ENCODE results near the gene MAG. TPM values are rescaled to one million over a fixed set of nuclear protein-coding genes. Genes with fewer than 3 reads are reported as not detected.
A peak's percentile ranks its signal among the peaks of the same experiment; 100 is the strongest.

The MAG gene
- total RNA-seq, 2 experiments from 2014 or later, result 0.11 to 0.39 TPM

DNA sequence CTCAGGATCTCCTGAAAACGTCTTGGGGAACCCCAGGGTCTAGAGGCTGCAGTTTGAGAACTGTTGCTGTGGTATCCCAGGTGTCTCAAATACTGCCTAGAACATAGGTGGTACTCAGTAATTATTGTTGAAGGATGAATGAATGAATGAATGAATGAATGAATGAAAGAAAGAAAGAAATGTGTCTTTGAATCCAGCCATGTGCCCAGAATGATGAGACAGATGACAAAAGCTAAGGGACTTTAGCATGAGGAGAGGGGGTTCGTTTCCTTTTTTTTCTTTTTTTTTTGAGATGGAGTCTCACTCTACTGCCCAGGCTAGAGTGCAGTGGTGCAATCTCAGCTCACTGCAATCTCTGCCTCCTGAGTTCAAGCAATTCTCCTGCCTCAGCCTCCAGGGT, 35.4 kb upstream of the MAG start:
- H3K27me3 Mint-ChIP-seq, result no peaks in the 10 kb centered on the region
- H3K9me3 Mint-ChIP-seq, result no peaks in the 10 kb centered on the region
- H3K4me1 Mint-ChIP-seq, result peaks cover 12% of the 10 kb centered on the region
- no peak overlapping the region for H3K27ac Mint-ChIP-seq
- no peak overlapping the region for H3K4me3 Mint-ChIP-seq
- POLR2A ChIA-PET, result no interaction called here
- DNase-seq, result no peak
- ATAC-seq (ENCODE audit: low read depth), result no peak
- H3K36me3 Mint-ChIP-seq, result peaks cover 13% of the 10 kb centered on the region

DNA sequence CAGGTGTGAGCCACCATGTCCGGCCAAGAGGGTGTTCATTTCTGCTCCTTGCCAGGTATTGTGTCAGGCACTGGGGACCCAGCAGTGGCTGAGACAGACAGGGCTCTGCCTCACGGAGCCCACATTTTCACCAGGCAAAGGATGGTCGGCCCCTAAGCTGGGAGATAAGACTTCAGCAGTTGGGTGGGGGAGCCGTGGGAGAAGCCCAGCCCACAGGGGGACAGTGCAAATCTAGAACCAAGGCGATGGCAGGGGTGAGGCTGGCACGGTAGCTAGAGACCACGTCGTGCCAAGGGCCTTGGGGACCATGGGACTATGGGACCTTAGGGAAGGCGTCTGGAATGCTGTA, 34.9 kb upstream of the MAG start:
- no peak for ATAC-seq (ENCODE audit: low read depth)
- DNase-seq, result peak; percentile 10
- no peak overlapping the region for H3K27ac Mint-ChIP-seq
- POLR2A ChIA-PET, result no interaction called here
- peaks cover 11% of the 10 kb centered on the region for H3K36me3 Mint-ChIP-seq
- H3K9me3 Mint-ChIP-seq, result no peaks in the 10 kb centered on the region
- H3K4me3 Mint-ChIP-seq, result no peak overlapping the region
- no peaks in the 10 kb centered on the region for H3K27me3 Mint-ChIP-seq
- peaks cover 12% of the 10 kb centered on the region for H3K4me1 Mint-ChIP-seq

DNA sequence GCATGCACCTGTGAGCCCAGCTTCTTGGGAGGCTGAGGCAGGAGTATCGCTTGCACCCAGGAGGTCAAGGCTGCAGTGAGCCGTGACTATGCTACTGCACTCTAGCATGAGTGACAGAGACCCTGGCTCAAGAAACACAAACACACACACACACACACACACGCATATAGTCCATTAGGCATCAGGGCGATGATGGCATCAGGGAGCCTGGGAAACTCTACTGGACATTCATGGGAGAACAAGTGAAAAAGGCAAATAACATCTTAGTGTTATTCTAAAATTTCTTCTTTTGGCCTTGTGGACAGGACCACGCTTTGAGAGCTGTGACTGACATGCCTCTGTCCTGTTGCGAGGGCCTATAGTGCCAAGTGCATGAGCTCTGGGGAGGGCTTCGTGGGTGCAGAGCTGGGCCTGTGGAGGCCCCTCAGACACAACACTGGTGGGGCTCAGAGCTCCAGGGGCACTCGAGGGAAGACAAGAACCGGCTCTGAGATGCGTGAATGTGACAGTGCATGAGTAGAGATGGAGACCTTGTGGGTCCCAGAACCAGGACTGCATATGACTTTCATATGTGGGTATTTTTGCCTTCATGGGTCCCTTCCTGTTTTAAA, 31.2 kb upstream of the MAG start:
- no peak overlapping the region for H3K27ac Mint-ChIP-seq

DNA sequence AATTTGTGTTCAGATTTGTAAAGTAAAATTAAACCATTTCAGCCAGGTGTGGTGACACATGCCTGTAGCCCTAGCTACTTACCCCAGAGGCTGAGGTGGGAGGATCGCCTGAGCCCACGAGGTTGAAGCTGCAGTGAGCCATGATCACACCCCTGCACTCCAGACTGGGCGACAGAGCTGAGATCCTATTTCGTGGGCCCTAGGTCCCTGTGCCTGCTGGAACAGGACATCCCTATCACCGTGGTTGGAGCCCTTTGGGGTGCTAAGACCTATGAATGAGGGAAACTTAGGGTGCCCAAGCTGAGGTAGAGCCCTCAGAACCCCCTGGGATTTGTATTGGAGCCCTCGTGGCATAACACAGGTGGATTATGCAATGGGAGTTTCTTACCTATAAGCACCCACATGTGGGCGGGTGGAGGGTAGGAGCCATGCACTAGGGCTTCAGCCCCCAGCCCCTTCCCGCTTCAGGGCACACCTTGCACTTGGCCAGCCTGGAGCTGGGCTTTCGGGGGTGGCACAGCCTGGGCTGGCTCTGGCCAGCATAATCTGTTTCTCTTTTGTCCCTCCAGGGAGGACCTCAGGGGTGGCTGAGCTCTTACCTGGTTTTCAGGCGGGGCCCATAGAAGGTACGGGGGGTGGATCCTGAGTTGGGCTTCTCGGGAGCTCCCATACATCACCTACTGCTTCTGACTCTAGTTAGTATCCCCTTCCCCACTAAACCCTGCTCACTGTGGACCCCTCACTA, 30.4 kb upstream of the MAG start:
- no peak overlapping the region for H3K27ac Mint-ChIP-seq
- H3K4me3 Mint-ChIP-seq, result no peak overlapping the region
- H3K36me3 Mint-ChIP-seq, result peaks cover 2% of the 10 kb centered on the region
- peak; percentile 24 for DNase-seq
- no peaks in the 10 kb centered on the region for H3K9me3 Mint-ChIP-seq
- no peak for ATAC-seq (ENCODE audit: low read depth)
- POLR2A ChIA-PET, result interaction anchor here (1.3 kb wide), 2 partner anchors 11 kb away, joined by 3 read pairs; no protein-coding TSS in a partner anchor
- peaks cover 21% of the 10 kb centered on the region for H3K4me1 Mint-ChIP-seq
- no peaks in the 10 kb centered on the region for H3K27me3 Mint-ChIP-seq

More for the DNA sequence above, 31.2 kb upstream of the MAG start:
- Mint-ChIP-seq H3K9me3 (no peaks in the 10 kb centered on the region), H3K27me3 (no peaks in the 10 kb centered on the region), H3K36me3 (no peaks in the 10 kb centered on the region), H3K4me3 (no peak overlapping the region), H3K4me1 (peaks cover 18% of the 10 kb centered on the region)
- ATAC-seq (ENCODE audit: low read depth), result no peak
- POLR2A ChIA-PET, result interaction anchor here (1.3 kb wide), 2 partner anchors 10 to 12 kb away, joined by 3 read pairs; no protein-coding TSS in a partner anchor
- DNase-seq, result peak; percentile 17

DNA sequence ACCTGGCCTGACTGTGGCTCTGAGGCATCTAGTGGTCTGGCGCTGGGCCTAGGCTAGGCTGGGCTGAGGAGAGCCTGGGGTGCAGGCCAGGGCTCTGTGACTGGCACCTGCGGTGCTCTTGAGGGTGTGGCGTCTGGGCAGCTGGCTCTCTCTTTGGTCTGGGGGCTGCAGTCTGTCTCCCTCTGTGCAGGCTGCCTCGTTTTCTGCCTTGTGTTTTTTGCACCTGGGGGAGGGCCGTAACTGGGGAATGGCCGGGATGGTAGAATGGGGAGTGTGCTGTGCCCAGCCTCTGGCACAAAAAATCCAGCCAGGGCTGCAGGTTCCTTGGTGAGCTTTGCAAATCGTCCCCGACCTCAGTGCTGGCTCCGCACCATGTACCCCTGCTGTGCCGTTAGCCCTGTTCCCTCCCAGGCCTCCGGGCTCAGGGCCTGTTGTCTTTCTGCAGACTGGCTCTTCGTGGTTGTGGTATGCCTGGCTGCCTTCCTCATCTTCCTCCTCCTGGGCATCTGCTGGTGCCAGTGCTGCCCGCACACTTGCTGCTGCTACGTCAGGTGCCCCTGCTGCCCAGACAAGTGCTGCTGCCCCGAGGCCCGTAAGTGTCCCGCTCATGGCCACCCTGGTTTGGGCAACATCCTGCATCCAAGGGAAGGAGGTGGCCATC, 29.7 kb upstream of the MAG start:
- DNase-seq, result peak; percentile 28
- POLR2A ChIA-PET, result no interaction called here
- H3K27ac Mint-ChIP-seq, result no peak overlapping the region

DNA sequence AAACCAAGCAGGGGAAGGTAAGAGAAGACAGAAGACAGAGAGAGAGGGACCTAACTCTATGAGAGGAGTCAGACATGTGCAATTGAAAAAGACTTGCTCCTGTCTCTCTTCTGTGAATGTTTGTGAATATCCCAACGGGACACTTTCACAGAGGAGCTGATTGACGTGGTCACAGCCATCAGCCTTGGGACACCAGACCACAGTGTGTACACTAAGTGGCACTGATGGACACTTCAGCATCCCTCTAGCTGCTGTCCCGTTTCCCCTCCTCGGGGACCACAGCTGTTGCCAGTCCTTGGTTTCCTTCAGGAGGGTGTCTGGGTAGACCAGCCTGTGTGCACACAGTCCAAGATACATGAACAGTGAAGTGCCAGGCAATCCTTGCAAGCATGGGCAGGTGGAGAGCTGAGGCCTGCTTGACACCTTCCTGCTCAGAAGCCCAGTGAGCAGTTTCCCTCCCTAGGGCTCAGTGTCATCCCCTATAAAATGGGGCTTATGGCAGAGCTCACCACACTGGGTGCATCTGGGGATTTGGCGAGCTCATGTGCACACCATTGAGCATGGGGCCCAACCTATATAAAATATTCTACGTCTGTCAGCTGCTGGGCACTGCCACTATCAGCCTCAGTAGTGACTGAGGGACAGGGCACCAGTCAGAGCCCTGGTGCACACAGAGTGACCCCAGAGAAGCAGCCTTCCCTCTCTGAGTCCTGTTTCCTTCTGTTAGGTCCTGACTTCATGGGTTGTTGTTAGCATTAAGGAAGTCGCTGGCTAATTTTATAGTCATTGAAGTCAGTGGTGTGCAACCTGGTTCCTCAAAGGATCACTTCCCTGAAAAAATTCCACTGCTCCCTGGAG, 27.5 kb upstream of the MAG start:
- Mint-ChIP-seq H3K4me3 (no peak overlapping the region), H3K36me3 (peaks cover 2% of the 10 kb centered on the region), H3K27ac (peak overlapping the region; percentile 5), H3K9me3 (no peaks in the 10 kb centered on the region), H3K27me3 (no peaks in the 10 kb centered on the region), H3K4me1 (peaks cover 9% of the 10 kb centered on the region)
- DNase-seq (peak; percentile 31), ATAC-seq (ENCODE audit: low read depth) (no peak)
- POLR2A ChIA-PET, result interaction anchor here (1.3 to 1.4 kb wide), 2 partner anchors 10 to 111 kb away, joined by 4 read pairs; partner anchors contain the start of gene FXYD5

More for the DNA sequence above, 29.7 kb upstream of the MAG start:
- Mint-ChIP-seq H3K9me3 (no peaks in the 10 kb centered on the region), H3K4me1 (peaks cover 17% of the 10 kb centered on the region), H3K4me3 (no peak overlapping the region), H3K27me3 (no peaks in the 10 kb centered on the region), H3K36me3 (peaks cover 2% of the 10 kb centered on the region)
- no peak for ATAC-seq (ENCODE audit: low read depth)

DNA sequence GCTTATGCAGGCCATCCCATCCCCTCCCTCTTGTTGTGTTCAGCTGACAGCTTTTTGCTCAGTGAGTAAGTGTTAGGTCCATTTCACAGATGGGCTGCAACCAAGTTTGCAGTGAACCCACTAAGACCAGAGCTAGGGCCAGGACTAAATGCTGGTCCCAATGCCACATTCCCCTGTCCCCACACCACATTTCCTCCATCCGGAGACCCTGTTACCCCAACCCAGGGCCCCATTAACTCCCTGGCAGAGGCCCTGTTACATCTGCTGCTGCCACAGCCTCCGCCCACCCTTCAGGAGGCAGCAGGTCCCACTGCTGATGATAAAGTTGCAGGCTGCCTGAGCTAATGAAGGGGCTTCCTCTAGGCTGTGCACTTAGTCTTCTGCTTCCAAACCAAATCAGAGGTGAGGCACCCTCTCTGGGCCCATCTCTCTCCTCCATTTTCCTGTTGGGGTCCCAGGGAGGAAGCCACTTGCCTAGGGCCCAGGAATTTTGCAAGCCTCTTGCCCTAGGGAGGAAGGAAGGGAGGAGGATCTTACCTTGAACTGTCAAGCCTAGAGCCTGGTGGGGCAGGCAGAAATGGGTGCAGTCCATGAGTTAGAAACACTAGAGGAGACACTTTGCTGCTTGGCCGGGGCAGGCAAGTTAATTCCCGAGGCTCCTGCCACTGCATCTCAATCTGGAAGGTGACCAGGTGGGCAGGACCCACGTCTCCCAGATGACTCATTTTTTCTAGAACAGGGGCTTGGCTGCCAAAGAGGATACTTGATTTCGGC, 26.6 kb upstream of the MAG start:
- H3K36me3 Mint-ChIP-seq, result peaks cover 2% of the 10 kb centered on the region
- peak overlapping the region; percentile 67 for H3K27ac Mint-ChIP-seq
- POLR2A ChIA-PET, result interaction anchor here (1.3 to 1.4 kb wide), 2 partner anchors 11 to 111 kb away, joined by 4 read pairs; partner anchors contain the start of gene FXYD5
- H3K9me3 Mint-ChIP-seq, result no peaks in the 10 kb centered on the region
- H3K4me3 Mint-ChIP-seq, result no peak overlapping the region
- ATAC-seq (ENCODE audit: low read depth), result no peak
- peaks cover 9% of the 10 kb centered on the region for H3K4me1 Mint-ChIP-seq
- H3K27me3 Mint-ChIP-seq, result no peaks in the 10 kb centered on the region
- DNase-seq, result peak; percentile 28

DNA sequence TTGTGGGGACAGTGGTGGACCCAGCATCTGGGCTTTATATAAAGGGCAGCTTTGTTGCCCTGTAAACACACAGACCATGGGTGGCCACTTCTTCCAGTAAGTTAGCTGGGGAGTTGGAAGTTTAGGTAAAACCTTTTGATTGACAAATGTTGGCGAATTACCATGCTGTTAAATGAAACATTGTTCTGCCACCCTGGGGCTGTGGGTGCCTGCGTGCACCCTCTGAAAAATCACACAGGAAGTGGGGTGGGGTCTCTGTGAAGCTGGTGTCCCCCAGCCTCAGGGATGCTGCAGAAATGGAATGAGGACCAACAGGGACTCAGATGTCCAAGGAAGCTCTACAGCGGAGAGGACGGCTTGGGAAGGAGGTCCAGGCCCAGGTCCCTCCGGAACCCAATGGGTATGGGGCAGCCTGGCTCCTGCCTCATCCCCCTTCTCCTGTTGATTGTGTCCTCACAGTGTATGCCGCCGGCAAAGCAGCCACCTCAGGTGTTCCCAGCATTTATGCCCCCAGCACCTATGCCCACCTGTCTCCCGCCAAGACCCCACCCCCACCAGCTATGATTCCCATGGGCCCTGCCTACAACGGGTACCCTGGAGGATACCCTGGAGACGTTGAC, 26.0 kb upstream of the MAG start:
- POLR2A ChIA-PET, result interaction anchor here (1.1 to 1.3 kb wide), 2 partner anchors 112 to 125 kb away, joined by 3 to 4 read pairs; partner anchors contain the start of gene FXYD5
- Mint-ChIP-seq H3K4me1 (peaks cover 9% of the 10 kb centered on the region), H3K4me3 (peak overlapping the region; percentile 75), H3K27ac (peak overlapping the region; percentile 78), H3K9me3 (no peaks in the 10 kb centered on the region), H3K36me3 (peaks cover 4% of the 10 kb centered on the region), H3K27me3 (no peaks in the 10 kb centered on the region)
- ATAC-seq (ENCODE audit: low read depth) (no peak), DNase-seq (peak; percentile 28)

DNA sequence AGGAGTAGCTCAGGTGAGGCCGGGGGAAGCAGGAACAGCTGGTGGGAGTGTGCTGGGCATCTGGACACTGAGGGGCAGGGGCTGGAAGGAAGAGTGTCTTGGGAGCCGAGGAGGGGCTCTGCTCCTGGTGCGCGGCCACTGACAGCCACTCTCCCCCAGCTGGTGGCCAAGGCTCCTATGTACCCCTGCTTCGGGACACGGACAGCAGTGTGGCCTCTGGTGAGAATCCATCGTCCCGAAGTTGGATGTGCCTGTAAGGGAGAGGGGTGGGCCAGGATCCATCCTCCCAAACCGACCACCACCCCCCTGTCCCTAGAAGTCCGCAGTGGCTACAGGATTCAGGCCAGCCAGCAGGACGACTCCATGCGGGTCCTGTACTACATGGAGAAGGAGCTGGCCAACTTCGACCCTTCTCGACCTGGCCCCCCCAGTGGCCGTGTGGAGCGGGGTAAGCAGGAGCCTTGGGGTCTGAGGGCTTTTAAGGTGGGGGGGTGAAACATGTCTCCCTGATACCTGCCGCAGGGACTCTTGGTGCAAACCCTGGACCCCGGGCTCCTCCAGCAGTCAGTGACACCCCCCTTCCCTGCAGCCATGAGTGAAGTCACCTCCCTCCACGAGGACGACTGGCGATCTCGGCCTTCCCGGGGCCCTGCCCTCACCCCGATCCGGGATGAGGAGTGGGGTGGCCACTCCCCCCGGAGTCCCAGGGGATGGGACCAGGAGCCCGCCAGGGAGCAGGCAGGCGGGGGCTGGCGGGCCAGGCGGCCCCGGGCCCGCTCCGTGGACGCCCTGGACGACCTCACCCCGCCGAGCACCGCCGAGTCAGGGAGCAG, 25.2 kb upstream of the MAG start:
- H3K27me3 Mint-ChIP-seq, result no peaks in the 10 kb centered on the region
- DNase-seq (peak; percentile 55), ATAC-seq (ENCODE audit: low read depth) (no peak)
- H3K4me1 Mint-ChIP-seq, result peaks cover 9% of the 10 kb centered on the region
- H3K4me3 Mint-ChIP-seq, result peak overlapping the region; percentile 93
- peak overlapping the region; percentile 91 for H3K27ac Mint-ChIP-seq
- H3K36me3 Mint-ChIP-seq, result peaks cover 5% of the 10 kb centered on the region
- POLR2A ChIA-PET, result interaction anchor here (1.1 kb wide), 1 partner anchor 126 kb away, joined by 3 read pairs; no protein-coding TSS in a partner anchor
- H3K9me3 Mint-ChIP-seq, result no peaks in the 10 kb centered on the region

DNA sequence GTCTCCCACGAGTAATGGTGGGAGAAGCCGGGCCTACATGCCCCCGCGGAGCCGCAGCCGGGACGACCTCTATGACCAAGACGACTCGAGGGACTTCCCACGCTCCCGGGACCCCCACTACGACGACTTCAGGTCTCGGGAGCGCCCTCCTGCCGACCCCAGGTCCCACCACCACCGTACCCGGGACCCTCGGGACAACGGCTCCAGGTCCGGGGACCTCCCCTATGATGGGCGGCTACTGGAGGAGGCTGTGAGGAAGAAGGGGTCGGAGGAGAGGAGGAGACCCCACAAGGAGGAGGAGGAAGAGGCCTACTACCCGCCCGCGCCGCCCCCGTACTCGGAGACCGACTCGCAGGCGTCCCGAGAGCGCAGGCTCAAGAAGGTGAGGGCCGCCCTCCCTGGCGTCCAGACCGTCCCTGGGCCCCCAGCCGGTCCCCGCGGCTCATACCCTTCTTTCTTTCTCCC, 24.6 kb upstream of the MAG start:
- H3K9me3 Mint-ChIP-seq, result no peaks in the 10 kb centered on the region
- H3K4me3 Mint-ChIP-seq, result peak overlapping the region; percentile 93
- ATAC-seq (ENCODE audit: low read depth) (peak; percentile 25), DNase-seq (peak; percentile 67)
- POLR2A ChIA-PET, result interaction anchor here (0.6 to 1.1 kb wide), 4 partner anchors 16 to 126 kb away, joined by 3 read pairs; no protein-coding TSS in a partner anchor
- H3K36me3 Mint-ChIP-seq, result peaks cover 10% of the 10 kb centered on the region
- H3K4me1 Mint-ChIP-seq, result peaks cover 9% of the 10 kb centered on the region
- H3K27ac Mint-ChIP-seq, result peak overlapping the region; percentile 91
- no peaks in the 10 kb centered on the region for H3K27me3 Mint-ChIP-seq

Measured in activated naive CD8-positive, alpha-beta T cell treated with anti-CD3 and anti-CD28 coated beads, Interleukin-2, amount 10 ng/mL, durations not matched to agents 7 days and 5 days (primary cell).